NCI-H1048 (cell line): ENCODE data around the gene PEX11B.

Experiments
- DNase-seq: peaks from one replicate; lab custom pipeline; 2025; lab: John Stamatoyannopoulos, UW

Gene PEX11B, protein sequence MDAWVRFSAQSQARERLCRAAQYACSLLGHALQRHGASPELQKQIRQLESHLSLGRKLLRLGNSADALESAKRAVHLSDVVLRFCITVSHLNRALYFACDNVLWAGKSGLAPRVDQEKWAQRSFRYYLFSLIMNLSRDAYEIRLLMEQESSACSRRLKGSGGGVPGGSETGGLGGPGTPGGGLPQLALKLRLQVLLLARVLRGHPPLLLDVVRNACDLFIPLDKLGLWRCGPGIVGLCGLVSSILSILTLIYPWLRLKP

DNA sequence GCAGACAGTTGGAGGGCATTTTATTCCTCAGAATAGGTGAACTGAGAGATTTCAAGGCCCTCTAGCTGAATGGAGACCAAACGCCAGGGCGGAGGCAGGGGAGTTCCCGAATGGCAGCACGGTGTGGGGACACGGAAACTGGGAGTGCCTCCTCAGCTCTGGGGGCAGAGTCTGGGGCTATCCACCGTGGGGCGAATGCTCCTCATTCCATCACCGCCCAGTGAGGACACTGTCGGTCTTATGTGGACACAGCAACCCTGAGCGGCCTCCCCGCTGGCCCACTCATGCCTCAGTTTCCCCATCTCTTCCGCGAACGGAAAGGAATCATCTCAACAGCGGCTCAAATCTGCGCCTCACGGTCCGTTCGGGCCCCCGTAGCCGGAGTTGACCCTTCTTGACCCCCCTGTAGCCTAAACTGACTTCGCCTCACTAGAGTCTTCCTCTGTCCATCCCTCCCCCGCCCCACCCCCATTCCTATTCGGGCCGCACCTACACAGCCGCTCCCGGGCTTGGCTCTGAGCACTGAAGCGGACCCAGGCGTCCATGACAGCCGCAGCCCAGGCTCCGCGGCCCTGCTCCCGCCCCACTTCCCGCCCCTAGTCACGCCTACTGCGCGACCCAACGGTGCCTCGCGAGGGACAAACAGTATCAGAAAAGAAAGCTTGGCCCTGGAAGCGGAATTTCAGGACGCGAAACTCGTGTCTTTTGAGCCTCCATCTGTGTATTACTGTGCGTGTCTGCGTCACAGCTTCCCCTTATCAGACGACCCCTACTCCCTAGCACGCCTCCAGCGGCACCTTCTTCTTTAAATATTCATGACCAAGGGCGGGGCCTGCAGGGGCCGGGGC, at the start of gene PEX11B:
Gene PEX11B (minus strand): TSS at position 574 of the 848 bp plus-strand sequence. CDS start 29 bp downstream, at position 545.
- peak; percentile 87 for DNase-seq

GRCh38 chr1:145967288-145967687, 48.8 kb upstream of the PEX11B start:
- DNase-seq = no peak

DNA sequence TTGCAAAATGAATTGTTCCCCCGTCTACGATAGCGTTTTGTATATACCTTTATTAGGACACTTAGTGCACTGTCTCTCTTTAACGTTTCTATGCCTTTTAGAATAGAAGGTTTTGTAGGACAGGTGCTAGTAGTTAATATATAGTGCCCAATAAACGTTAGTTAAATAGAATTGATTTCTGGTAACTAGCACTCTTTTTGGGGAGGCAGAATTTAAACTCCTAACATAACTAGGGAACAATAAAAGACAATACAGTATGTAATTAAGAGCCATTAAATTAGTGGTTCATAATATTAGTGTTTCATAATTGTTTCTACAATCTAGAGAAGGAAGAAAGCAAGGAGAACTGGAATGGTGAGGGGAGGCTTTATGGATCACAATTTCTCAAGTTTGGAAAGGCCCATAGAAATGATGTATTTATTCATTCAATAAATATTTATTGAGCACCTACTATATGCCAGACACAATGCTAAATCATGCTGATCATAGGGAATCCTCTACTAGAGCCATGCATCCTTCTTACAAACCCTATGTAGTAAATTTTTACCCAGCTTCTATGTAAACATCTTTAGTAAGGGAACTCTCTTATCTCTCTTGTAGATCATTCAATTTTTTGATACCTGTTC, 46.7 kb upstream of the PEX11B start:
- no peak for DNase-seq

DNA sequence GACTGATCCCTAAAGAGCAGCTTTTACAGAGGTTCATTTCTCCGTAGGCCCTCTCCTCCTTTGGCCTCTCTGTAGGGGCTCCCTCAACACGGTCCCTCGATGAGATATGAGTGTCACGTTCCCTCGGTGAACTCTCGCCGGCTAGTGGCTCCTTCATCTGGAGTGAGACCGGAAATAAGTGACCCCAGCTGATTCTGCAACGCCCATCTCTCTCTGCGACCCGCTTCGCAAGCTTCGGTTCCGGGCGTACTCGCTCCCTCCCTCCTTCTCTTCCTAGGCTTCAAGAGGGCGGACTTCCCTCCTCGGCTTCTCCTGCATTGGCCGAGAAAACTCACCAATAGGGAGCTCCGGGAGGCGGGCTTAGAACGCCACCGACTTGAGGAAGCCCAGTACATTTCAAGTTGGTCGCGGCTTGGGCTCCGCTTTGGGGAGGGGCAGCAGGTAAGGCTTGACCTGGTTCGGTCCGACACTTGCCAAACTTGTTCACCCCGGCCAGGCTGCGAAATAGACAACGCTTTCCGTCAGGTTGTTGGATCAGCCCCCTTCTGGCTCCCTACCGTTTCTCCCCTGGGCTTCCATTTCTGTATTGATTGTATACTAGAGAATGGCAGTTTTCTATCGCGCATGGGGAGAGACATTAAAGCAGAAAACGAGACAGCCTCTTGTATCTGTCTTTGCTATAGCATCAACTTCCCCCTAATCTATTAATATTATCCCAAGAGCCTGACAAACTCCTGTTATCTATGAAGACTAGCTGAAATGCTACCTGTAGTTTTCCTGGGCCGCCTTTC, 46.0 kb upstream of the PEX11B start, which contains the start of the genes ANKRD34A and POLR3GL:
Gene ANKRD34A (minus strand): TSS at position 248 of the 791 bp plus-strand sequence. CDS start 2,816 bp downstream, outside the sequence.
Gene POLR3GL (plus strand): TSS at position 363 of the 791 bp plus-strand sequence. CDS start 10,176 bp downstream, outside the sequence.
- peak; percentile 87 for DNase-seq

DNA sequence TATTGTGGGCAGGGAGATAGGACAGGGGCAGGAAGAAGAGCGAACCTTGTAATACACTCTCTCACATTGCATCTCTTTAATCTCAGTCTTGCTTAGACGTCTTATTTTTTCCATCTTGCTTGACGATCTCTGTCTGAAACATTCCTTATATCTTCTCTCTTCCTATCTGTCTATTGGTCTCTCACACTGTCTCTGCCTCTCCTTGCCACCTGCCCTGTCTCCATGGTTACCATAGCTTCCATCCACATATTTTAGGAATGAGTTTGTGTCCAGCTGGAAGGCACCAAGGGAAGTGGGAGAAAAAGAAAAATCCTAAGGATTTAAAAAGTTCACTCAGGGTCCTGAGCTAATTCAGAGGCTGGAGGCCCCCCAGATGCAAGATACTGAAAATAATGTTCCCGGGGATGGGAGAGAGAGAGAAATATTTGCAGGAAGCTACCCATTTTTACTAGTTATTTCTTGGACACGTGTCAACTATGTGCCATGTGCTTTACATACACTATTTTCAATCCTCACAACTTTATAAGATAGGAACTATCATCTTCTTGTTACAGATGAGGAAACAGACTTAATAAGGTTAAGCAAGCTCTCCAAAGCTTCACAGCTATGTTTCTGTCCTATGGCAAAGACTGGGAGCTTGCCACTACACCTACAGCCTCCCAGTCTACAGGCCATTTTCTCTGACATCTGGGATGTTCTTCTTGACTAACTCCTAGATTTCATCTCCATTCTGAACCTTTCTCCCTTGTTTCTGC, 44.9 kb upstream of the PEX11B start:
- no peak for DNase-seq

GRCh38 chr1:145962157-145963102, 43.9 kb upstream of the PEX11B start:
- DNase-seq = no peak

DNA sequence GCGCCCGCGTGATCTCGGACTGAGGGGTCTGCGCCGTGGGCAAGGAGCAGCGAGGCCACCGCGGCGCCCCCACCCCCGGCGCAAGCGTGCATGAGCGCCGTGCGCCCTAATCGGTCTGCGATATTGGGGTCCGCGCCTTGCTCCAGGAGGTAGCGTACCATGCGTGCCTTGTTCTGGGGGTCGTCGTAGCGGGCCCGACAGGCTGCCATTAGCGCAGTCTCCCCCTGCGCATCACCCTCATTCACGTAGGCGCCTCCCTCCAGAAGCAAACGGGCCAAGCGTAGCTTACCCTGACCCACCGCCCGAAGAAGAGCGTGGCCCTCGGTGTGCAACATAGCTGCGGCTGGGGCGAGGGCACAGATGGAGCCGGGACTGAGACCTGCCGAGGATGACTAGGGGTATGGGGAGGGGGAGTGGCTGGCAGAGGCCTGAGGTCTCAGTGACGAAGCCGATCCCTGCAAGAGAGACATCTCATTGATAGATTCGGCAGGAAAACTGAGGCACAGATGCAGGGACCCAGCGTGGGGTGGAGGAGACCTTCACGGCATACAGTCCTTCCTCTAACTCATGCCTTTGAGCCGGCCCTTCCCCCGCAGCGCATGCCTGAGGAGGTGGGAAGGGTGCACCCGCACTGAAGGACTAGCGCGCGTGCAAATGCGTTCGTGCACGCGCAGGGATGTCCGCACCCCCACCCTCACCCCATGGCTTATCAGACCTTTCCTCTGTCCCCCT, 43.1 kb upstream of the PEX11B start:
- DNase-seq = no peak

DNA sequence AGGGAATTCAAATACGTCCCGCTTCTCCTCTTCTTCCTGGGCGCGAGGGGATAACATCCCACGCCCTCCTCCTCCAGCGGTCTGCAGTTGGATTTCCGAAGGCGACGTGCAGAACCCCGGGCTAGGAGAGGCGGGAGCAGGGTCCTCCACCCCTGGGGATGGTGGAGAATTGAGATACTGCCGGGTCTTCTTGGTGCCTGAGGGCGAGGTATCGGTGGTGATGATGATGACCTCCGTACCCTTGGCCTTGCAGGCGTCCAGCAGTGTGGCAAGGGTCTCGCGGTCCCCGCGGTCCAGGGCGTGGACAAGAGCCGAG, 42.5 kb upstream of the PEX11B start:
- DNase-seq = no peak

- no peak for DNase-seq
Measured at GRCh38 chr1:145960468-145961108, 42.1 kb upstream of the PEX11B start.

DNA sequence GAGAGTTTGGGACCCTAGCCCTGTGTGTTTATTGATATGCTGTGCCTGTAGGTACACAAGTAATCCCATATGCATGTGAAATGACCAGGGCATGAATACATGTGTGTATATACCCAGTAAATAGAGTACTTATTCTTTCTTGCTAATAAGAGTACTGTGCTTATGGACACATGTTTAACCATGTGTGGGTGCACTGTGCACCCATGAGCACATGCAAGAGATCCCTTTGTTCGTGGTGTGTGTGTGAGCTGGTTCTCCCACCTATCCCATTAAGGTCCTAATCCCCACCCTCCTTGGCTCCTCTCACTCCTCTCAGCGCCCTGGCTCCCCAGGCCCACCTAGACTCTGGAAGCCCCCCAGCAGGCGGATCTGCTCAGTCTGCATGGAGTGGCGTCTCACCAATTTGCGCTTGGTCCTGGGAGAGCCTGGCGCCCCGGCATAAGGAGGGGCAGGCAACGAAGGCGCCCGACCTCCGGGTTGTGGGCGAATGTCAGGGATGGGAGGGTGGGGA, 41.5 kb upstream of the PEX11B start:
- no peak for DNase-seq

DNA sequence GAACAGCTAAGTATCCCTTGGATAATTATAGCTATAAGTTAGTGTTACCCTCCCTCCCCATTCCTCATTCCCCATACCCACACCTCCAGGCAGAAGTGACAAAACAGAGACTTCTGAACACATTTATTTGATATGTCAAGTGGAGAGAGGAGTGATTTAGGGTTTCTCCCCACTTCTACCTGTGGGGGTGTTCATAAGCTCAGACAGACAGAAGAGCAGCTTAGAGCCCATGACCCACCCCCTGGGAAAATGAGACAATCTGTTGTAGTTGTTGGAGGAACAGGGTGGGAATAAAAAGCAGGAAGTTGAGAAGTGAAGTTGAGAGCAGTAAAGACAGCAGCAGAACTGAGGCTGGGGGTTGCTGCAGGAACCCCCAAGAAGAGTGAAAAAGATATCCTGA, 40.8 kb upstream of the PEX11B start:
- DNase-seq = no peak

DNA sequence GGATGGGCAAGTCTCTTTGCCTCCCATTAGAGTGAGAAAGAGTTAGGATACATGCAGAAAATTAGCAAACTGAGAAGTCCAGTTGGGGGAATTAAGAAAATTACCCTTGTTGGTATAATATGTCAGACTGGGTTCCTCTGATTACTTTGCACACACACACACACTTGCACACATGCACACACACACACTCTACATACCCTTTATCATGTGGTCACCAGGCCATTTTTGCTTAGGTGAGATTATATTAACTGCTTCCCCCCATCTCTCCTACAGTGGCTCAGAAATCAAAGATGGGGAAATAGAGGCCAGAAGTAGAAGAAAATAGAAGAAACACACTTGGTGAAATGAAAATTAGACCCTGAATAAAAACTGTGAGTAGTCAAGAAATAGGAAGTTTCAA, 40.2 kb upstream of the PEX11B start:
- no peak for DNase-seq

DNA sequence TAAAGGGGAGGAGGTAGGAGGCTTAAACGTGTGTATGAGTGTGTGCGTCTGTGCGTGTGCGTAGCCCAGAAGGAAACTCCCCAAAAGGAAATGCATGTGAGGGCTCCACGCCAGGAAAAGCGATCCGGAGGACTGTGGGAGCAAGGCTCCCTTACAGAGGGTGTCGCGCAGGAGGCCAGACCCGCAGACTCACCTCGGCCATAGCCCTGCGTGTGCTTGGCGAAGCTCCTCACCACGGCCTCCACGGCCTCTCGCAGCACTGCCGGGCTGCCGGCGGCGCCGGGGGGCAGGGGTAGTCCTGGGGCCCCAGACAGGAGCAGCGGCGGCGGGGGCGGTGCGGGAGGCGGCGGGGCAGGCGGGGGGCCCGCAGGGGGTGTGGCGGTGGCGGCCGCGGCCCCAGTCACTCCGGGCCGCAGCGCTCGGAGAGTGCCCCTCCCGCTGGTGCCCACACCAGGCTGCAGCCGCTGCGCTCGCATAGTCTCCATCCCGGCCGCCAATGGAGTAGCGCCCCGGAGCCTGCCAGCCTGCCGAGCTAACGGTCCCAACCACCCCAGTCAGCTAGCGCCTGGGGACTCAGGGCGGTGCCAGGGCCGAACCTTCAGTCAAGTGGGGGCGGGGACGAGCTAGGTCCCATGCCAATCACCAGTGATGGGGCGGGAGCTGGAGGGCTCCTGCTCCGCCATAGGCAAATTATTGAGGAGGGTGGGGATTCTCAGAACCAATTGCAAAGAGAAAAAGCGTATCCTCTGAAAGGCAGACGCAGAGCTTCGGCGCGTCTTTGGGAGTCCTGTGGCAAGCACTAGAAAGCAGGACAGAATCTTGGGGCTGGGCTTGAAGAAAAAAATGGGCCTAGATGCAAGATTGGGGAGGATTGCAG, 39.2 kb upstream of the PEX11B start, which contains the start of gene LIX1L:
Gene LIX1L (minus strand): TSS at position 575 of the 877 bp plus-strand sequence. CDS start 90 bp downstream, at position 485.
- DNase-seq = peak; percentile 99

DNA sequence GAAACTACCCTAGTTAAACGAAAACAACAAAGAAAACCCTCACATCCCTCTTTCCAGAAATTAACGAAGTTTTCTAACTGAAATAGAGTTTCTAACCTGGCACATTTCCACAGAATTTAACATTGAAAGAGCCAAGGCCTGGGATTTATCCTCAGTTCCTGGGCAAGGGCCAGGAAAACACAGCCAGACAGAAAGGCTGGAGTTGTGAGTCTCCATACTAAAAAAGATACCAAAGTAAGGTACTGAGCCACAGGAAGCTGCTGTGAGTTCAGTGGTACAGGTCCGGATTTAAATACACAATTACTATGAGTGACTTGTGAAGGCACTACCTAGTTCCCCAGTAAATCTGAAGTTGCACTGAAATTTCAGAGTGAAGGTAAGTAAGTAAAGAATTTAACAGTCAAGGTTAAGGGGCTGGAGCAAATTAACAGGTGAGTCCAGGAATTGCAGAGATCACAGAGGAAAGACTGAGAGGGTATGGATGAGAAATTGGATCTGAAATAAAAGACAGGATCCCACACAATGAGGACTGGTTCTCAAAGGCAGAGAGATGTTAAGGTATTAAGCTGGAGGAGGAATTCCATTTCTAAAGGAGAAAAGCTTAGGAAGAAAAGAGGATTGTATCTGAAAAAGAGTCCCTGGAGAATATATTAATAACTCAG, 38.4 kb upstream of the PEX11B start:
- DNase-seq = no peak

GRCh38 chr1:145956361-145956760, 37.8 kb upstream of the PEX11B start:
- no peak for DNase-seq

DNA sequence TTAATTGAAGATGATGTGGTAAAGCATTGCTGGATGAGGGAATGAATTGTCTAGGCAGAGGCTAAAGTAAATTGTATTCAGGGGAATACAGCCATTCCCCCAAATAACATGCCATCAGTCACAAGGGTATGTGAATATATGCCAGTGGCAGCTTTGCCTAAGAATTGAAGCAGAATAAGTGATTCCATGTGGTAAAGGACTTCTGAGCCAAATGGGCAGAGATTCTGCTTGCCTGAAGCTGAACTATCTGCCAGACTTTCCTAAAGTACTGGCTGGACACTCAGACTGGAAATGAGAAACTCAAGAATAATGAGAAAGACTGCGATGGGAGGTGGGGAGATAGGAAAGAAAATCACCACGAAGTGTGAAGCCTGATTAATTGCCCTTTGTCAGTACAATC, 36.9 kb upstream of the PEX11B start:
- no peak for DNase-seq

DNA sequence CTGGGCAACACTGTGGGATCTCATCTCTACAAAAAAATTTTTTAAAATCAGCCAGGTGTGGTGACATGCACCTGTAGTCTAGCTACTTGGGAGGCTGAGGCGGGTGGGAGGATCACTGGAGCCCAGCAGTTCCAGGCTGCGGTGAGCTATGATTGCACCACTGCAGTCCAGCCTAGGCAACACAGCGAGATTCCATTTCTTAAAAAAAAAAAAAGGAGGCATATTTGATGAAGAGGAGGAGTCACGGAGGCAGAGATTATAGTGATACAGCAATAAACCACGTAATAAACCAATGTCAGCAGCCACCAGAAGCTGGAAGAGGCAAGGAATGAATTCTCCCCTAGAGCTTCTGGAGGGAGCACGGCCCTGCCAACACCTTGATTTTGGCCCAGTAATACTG, 35.3 kb upstream of the PEX11B start:
- DNase-seq = no peak
